Fibroblast of gingiva (primary cell): ENCODE measurements around the gene THAP6.
"Not testable (repeated sequence)": the region's sequence is repeated elsewhere in the genome, so short reads cannot be mapped to it uniquely, and the experiment has no call there.

ENCODE experiments used
- DNase-seq: peaks from one replicate; pipeline ENCODE4 v3.0.0-alpha.2; 2011; ENCODE audit warnings: low read depth

Gene THAP6, protein sequence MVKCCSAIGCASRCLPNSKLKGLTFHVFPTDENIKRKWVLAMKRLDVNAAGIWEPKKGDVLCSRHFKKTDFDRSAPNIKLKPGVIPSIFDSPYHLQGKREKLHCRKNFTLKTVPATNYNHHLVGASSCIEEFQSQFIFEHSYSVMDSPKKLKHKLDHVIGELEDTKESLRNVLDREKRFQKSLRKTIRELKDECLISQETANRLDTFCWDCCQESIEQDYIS

DNA sequence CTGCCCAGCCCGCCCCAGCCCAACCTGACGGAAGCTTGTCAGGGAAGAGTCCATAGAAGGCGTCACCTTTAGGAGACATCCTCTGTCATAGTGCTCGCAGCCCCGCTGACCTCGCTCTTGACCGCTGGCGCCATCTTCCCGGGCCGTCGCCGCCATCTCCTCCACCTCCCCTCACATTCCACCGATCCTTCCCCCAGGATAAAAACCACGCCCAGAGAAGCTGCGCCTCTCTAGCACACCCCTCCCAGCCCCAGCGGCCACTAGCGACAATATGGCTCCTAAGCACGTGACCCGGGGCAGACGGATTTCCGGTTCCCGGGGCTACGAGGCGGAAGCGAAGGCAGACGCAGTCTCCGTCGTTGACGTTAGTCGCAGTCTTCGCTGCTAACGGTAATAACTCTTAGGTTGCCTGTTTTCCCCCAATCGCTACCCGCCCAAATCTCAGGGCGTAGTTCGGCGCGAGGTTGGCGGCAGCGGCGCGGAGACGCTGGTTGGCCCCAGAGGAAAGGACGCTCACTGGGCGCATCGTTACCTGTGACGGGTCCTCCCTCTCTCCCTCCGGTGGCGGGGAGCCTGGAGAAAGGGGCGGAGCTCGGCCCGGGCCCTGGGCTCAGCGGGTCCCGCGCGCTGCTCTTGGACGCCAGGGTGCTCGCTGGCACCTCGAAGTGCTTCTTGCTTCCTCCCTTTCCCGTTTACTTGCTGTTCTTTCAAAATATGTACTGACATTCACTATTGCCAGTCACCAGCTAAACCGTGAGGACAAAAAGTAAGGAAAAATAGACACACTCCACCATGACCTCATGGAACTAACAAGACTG, at the start of gene THAP6, which contains the start of gene RCHY1:
Gene THAP6, plus strand, starts transcription at position 343 of the 818 bp plus-strand sequence. CDS start 980 bp downstream, outside the sequence.
Gene RCHY1, minus strand, starts transcription at position 273 of the 818 bp plus-strand sequence. Its CDS starts 117 bp downstream, at position 156.
- peak; percentile 94 for DNase-seq

DNA sequence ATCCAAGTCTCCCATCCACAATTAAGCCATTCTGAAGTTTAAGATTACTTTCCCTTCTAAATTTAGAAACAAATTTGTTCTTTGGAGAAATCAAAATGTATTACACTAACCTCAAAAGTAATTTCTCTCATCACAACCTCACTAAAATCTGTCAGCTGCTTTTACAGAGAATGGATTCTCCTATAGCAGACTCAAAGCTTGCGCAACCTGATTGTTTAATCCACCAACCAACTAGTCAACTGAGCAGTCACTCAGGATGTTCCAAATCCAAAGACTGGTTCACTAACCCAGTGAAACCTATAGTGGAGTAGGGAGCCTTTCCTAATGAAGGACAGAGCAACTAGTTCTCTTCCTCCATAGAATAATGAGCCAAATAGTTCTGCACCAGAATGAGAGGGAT, 44.4 kb upstream of the THAP6 start:
- DNase-seq, result no peak

DNA sequence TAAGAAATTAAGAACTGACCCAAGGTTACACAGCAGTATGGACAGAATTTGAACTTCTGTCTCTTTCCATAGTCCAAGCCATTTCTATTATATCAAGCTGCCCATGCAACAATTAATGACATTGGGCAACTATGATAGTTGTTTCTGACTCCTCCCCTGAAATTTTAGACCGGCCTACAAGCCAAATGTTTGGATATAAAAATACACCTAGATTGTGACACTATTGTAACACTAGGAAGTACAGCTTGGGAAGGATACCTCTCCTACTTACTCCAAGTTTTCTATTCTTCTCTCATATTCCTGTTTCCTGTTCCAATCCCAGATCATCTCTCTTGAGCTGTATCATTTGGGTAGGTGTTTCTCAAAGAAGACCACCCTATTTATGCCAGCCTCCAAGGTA, 43.5 kb upstream of the THAP6 start:
- no peak for DNase-seq

DNA sequence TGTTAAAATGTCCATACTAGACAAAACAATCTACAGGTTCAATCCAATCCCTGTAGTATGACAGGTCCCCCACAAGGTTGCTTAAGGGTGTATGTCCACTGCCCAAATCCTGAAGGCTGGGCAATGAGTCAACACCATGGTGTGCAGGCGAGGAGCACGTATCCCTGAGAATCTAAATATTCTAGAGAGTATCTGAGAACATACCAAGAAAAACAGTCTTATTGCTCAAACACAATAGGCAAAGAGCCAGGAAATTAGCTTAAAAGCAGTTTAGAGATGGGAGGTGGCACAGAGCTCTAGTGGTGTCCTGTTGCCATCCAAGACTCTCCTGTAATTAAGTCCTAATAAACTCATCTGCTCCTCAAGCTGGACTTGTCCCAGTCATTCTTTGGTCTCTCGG, 37.1 kb upstream of the THAP6 start:
- DNase-seq, result peak; percentile 60

DNA sequence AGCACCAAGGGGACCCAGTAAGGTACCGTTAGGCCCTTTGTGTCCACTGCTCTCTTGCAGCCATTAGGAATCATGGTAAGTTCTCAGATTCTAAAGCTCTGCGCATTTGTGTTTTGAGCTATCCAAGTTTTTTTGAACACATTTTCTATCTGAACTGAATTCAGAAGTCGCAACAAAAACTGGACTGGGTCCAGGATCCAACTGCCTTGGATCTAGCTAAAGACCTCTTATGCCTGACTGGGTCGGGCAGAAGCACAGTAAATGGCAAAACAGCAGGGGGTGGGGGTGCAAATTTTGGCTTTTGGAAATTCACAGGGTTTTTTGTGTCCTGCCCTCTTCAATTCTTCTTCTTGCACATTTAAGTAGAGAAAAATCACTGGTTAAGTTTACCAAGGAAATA, 30.1 kb upstream of the THAP6 start:
- DNase-seq, result no peak

DNA sequence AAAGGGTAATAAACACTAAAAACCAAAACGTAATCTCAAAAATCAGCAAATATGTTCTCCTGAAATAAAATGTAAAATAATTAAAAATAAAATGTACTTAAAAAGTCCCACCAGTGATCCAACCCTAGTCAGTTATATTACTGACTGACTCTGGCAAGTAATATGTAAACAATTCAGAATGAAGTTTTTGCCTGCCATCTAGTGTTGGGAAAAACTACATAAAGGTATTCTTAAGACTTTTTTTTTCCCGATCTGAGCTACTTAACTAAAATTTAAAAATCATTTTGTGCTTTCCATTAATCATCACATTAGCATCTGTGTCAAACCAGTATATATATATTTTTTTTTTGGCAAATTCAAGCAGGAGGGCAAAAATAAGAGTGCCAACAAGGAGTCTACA, 24.1 kb upstream of the THAP6 start:
- DNase-seq, result peak; percentile 22

DNA sequence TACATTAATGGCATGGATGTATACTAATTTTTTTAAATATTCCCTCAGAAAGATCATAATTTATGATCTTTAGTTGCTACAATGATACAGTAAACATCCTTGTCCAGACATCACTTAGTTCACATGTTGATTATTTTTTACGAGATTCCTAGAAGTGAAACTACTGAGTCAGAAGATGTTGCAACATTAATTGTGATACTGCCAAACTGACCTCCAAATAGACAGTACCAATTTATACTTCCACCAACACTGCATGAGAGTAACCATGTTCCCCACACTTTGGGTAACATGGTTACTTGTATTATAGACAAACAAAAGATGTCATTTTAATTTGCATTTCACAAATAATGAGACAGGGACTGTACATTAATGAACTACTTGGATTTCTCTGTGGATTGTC, 19.7 kb upstream of the THAP6 start:
- DNase-seq, result peak; percentile 77

DNA sequence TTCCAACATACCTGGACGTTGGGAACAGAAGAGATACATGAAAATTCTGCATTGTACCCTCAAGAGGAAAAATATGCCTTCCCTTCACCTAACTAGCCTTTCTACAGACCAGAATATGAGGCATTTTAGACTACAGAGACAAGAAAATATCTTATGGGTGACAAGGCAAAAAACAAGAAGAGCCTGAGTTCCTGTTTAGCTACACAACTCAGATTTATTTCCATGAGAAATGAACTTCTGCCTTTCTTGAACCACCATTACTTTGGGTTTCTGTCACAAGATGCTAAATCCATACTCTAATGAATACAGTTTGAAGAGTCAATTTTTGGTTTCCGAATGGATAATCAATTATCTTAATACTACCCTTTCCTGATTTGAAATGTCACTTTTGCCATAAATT, 18.8 kb upstream of the THAP6 start:
- DNase-seq, result no peak

DNA sequence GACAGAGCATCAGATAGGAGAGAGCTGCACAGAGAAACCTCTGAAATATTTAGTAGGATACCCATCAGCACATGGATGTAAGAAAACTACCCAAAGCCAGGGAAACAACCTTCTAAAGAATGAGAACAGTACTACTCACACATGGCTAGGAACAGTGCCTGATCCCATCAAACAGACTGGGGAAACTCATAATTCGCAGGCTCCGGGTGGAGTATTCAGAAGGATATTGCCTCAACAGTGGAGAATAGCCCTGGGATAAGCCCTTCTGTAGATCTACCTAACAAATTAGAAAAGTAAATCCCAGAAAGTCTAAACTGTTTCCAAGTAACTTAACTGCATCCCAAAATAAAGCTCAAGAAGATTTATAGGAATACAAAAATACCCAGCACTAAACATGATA, 17.9 kb upstream of the THAP6 start:
- DNase-seq, result no peak

DNA sequence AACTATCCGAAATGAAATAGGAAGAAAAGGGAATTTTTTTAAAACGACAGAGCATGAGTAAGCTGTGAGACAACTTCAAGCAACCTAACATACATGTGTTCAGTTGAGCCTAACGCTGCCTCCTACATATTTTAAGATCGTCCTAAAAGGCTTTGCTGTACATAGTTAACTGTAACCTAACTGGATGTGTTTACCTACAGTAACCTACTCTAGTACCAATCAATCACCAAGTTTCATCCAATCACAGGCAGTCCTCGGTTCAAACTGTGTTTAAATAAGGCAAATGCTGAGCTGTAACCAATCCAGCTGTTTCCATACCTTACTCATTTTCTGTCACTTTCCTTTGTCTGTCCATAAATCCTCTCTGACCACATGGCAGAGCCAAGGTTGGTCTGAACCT, 17.1 kb upstream of the THAP6 start:
- DNase-seq, result no peak

DNA sequence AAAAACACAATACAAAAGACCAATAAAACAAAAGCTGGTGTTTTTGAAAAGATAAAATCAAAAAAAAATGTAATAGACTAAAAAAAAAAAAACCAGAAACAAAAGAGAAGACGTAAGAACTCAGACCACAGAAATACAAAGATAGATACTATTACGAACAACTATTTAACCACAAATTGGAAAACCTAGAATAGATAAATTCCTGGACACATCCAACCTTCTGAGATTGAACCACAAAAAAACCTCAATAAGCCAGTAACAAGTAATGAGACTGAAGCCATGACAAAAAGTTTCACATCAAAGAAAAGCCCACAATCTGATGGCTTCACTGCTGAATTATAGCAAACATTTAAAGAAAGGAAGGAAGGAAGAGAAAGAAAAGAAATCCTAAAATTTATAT, 16.2 kb upstream of the THAP6 start:
- DNase-seq, result no peak

DNA sequence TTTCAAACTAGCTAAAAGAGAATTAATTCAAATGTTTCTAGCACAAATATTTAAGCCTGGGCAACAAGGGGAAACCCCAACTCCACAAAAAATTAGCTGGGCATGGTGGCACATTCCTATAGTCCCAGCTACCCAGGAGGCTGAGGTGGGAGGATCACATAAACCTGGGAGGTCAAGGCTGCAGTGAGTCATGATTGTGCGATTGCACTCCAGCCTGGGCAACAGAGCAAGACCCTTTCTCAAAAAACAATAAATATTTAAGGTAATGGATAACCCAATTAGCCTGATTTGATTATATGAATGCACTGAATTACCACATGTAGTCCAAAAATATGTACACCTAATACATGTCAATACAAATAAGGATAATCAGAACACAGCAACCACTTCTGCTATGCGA, 14.4 kb upstream of the THAP6 start:
- no peak for DNase-seq

DNA sequence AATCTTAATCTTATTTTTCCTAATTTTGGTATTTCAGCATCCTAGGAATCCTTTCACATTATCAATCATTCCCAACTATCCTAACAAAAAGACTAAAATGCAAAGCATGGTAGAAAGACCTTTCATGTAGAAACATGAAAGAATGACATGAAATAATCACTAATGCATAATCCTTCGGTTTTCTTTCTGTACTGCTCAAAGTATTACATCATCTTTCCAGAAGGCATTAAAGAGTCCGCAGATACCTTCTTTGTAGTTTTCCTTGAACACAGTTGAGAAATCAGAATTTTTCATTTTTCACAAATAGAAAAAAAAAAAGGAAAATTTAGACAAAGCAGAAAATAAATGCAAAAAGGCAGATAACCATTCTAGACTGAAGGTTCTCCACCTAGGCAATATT, 11.6 kb upstream of the THAP6 start:
- DNase-seq, result no peak

DNA sequence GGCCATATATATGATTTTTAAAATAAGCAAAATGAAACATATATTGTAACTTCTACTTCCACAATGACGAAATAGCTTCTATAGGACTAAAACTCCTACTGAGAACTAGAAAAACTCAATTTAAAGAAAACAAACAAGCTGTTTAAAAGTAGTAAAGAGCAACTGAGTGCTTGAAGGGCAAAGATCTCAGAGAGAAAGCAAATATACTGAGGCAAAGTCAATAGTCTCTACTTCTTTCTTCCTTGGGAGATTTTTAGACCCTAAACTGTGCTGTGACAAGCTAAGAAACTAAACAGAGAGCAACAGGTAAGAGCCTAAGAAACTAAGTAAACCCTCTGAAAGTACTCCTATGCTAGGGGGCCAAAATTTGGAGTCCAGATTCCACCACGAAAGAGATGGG, 8.6 kb upstream of the THAP6 start:
- DNase-seq, result no peak

DNA sequence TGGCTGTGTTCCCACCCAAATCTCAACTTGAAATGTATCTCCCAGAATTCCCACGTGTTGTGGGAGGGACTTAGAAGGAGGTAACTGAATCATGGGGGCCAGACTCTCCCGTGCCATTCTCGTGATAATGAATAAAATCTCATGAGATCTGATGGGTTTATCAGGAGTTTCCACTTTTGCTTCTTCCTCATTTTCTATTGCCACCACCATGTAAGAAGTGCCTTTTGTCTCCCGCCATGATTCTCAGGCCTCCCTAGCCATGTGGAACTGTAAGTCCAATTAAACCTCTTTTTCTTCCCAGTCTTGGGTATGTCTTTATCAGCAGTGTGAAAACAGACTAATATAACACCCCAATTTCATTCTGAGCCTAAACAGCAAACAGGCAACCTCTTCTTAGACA, 4.7 kb upstream of the THAP6 start:
- not testable (repeated sequence) for DNase-seq

DNA sequence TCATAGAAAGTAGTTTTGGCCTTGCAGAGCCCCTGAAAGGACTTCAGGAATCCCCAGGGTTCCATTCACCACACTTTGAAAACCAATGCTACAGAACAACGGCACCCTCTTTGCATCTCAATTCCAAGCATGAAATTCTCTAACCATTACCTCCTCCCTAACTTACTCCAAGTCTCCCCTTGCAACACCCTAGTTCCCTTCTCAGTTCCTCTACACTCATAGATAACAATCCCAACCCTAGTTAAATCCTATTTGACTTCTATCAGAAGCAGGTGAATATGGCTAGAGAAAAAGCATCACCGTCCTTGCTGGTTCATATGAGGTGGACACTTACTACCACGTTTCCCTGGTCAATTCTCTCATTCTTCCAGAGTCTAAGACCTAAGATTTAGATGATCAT, 2.4 kb upstream of the THAP6 start:
- DNase-seq, result no peak

DNA sequence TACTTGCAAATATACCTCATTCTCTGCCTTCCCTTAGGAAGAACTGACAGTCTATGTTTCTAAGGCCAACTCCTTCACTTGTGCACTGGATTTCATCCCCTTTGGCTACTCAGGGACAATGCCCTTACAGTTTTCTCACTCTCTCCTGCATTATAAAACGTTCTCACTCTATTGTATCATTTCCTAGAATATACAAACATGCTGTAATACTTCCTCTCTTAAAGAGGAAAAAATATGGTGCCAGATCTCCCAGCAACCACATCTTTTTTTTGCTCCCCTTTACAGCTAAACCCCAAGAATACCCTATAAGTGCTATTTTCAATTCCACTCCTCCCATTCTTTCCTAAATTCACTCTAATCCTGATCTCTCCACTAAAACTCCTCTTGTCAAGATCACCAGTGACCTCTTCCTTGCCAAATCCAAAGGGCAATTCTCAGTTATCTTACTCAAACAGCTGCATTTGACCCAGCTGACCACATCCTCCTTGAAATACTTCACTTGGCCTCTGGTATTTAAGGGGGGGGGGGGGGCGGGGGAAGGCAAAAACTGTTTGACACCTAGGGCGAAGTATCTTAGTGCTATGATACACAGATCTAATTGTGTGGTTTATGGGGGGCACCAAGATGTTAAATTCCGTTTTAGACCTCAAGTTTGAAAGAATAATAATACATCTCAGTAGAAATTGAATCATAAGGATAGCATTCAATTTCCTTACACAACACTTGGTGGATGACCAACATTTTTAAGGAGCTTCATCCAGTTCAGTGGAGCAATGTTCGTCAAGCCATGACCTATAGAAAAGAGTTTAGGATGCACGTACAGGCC, 1.7 kb upstream of the THAP6 start:
- DNase-seq, result peak; percentile 58

DNA sequence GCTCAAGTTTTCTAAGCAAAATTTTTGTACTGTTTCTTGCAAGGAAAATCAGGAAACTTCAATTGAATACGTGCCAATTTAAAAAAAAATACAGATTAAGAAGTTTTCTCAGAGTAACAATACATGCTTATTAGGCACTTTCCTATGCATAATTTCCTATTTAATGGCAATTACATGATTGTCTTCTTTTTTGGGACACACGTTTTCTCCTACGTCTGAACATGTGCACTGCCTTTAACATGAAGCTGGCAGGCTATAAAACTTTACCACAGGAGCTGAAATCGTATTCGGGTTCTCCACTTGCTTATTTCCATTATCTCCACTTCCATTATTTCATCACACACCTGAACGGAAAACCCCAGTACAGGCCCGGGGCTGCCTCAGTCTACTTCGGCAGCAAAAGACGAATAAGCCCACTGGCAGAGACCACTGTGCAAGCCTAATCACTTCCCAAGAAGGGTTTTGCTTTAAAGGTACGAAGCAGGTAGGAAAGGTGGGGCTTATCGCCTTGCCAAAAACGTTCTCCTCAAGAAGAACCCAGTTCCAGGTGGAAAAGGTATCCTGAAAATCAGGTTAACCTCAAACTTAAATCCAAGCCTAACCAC, 645 bp upstream of the THAP6 start:
- no peak for DNase-seq

DNA sequence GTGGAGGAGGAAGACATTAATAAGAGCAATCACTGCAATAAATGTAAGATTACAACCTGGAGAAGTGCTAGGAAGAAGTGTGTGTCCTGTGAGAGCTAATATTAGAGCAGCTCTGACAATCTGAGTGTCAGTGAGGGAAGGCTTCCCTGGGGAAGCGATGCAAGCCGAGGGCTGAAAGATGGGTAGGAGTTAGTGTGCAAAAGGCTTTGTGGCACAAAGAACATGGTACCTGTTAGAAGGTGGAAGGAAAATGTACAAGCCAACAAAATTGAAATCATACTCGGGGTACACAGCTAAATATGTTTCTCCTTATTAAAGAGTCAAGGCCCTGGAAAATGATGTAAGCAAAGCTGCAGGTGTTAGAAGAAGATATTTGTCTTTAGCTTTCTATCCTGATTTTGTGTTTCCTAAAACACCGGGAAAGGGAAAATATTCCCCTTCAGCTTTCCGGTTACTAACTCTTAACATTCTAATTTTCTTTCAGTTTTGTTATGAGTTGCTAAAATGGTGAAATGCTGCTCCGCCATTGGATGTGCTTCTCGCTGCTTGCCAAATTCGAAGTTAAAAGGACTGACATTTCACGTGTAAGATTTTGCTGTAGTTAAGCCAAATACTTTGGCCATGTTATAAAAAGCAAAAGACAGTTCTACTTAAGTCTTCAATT, 808 bp downstream of the THAP6 start:
- DNase-seq, result no peak

DNA sequence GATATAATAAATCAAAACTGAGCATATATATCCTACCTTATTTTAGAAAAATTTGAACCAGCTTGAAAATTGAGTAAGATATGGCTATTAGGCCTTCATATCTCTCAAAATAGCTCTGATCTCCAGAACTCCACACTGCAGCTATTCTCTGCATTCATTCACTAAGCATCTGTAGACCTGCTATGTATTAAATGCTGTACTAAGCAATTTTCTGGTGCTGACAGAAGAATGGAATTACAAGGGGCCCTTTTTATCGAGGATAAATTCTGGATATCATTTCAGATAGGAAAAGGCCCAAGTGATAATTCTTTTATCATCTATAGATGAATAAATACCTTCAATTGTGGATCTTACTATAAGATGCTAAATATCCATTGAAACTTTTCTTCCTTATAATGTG, 1.9 kb downstream of the THAP6 start:
- no peak for DNase-seq

DNA sequence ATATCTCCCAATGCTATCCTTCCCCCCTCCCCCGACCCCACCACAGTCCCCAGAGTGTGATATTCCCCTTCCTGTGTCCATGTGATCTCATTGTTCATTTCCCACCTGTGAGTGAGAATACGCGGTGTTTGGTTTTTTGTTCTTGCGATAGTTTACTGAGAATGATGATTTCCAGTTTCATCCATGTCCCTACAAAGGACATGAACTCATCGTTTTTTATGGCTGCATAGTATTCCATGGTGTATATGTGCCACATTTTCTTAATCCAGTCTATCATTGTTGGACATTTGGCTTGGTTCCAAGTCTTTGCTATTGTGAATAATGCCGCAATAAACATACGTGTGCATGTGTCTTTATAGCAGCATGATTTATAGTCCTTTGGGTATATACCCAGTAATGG, 5.2 kb downstream of the THAP6 start:
- DNase-seq, result not testable (repeated sequence)

DNA sequence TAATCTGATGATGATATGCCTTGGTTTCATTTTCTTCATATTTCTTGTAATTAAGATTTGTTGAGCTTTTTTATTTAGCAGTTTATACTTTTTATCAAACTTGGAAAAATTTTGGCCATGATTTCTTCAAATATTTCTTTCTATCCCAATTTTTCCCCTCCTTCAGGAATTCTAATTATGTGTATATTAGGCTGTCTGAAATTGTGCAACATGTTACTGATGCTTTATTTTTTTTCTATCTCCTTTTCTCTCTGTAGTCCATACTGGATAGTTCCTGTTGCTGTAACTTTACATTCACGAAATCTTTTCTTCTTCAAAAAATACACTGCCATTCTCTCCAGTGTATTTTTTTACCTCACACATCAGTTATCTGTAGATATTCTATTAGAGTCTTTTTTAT, 10.8 kb downstream of the THAP6 start:
- DNase-seq, result no peak
